Small intestine (tissue), 7 donors: ENCODE results near the gene TAF1C. TPM values are rescaled to one million over a fixed set of nuclear protein-coding genes. Genes with fewer than 3 reads are reported as not detected.

Experiments used
- DNase-seq, 2 donors: peaks; one replicate each; pipeline versions ENCODE4 v3.0.0 to v3.0.0-alpha.2; 2013
- FAIRE-seq: peaks from 2 replicates; lab custom pipeline; 2012; peaks lifted over from hg19 to GRCh38; lab: Jason Lieb, UNC
- H3K27ac ChIP-seq, 3 donors: one replicate each; pipeline ENCODE4 v1.5.1; 2013; ENCODE audit warnings: low read length in 2 of 3, mild to moderate bottlenecking in 2 of 3, control low read depth in 1 of 3, inconsistent platforms in 1 of 3, low read depth in 1 of 3, moderate library complexity in 1 of 3
- H3K27me3 ChIP-seq, 3 donors: one replicate each; pipeline ENCODE4 v1.6.1; 2013; ENCODE audit warnings: low read length in 3 of 3, inconsistent platforms in 1 of 3; ENCODE audit not compliant: control insufficient read depth in 3 of 3, insufficient read depth in 3 of 3
- H3K36me3 ChIP-seq, 3 donors: one replicate each; pipeline ENCODE4 v1.6.1; 2013; ENCODE audit warnings: low read length in 3 of 3, inconsistent platforms in 1 of 3, low read depth in 1 of 3, mild to moderate bottlenecking in 1 of 3, moderate library complexity in 1 of 3; ENCODE audit not compliant: control insufficient read depth in 3 of 3, insufficient read depth in 2 of 3
- H3K4me1 ChIP-seq, 3 donors: one replicate each; pipeline ENCODE4 v1.6.1; 2013; ENCODE audit warnings: low read length in 2 of 3, inconsistent platforms in 1 of 3, low read depth in 1 of 3, mild to moderate bottlenecking in 1 of 3, moderate library complexity in 1 of 3; ENCODE audit not compliant: control insufficient read depth in 3 of 3, insufficient read depth in 2 of 3
- H3K4me3 ChIP-seq, 3 donors: one replicate each; pipeline ENCODE4 v1.5.1; 2013; ENCODE audit warnings: low read length in 3 of 3, control low read depth in 1 of 3, inconsistent platforms in 1 of 3, low read depth in 1 of 3, mild to moderate bottlenecking in 1 of 3, moderate library complexity in 1 of 3
- H3K9me3 ChIP-seq, 2 donors: one replicate each; pipeline ENCODE4 v1.6.1; 2013; ENCODE audit warnings: low read depth in 1 of 2, low read length in 1 of 2; ENCODE audit not compliant: control insufficient read depth in 2 of 2, insufficient read depth in 1 of 2
- WGBS, 3 donors: extraction: QIAGEN DNeasy Blood & Tissue Kit; methylation state at CpG; one replicate each; pipeline ENCODE4 v1.1.7; 2013; 5-methylcytosine and 5-hydroxymethylcytosine counted together
- polyA plus RNA-seq, 4 donors: library from polyadenylated mRNA; stranded (reverse) in 3 of 4; unstranded in 1 of 4; fragments of 200-250 nt in 3 of 4; fragments of 120-200 nt in 1 of 4; gene quantifications; one replicate each; pipeline versions ENCODE4 v1.2.1 to v1.2.3, GENCODE V29; 2013
- donor health status: healthy with polysubstance abuse.
- donor health status: control.
- donor health status: control.
- donor health status: Bipolar disorder and iron deficiency.
- donor health status: healthy.

Gene TAF1C
- polyA plus RNA-seq, 4 donors, result 33.4 to 61.3 (median 39.9) TPM

DNA sequence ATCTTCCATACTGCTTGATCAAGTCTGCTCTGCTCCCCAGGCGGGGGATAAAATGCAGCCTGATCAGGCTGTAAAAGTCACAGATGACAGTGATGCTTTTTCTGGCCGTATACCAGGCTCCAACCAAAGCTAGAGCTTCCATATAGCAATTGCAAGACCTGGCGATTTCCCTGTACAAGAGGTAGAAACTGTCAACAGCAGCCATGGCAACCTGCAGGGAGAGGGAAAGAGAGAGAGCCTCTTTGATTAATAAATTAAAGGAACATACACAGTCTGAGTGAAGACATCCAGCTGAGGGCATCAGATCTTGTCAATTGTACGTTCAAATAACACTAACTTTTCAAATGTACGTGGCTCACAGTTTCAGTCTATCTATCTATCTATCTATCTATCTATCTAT lies 55.7 kb downstream of the TAF1C start:
- FAIRE-seq (no peak), DNase-seq (no peak)
- H3K27ac ChIP-seq, result no peak overlapping the region
- WGBS, 3 donors, result 81 to 86% (median 84%) methylated on average over 5 of the region's 5 CpGs
- peaks cover 3 to 24% (median 3%) of the 10 kb centered on the region in 3 donors for H3K36me3 ChIP-seq
- H3K4me1 ChIP-seq, result no peaks in the 10 kb centered on the region
- no peaks in the 10 kb centered on the region for H3K27me3 ChIP-seq
- H3K4me3 ChIP-seq, result no peak overlapping the region
- no peaks in the 10 kb centered on the region for H3K9me3 ChIP-seq

Other genes with a start within 250 kb of the TAF1C start
- gene OSGIN1, start 233.8 kb downstream of the TAF1C start, polyA plus RNA-seq, result 100 to 1,000 TPM in 1 of 4 donors, 10 to 100 TPM in 2, 1 to 10 TPM in 1; 3.4 to 101 (median 41.1) TPM
- 1 to 10 TPM in 1 of 4 donors, under 1 TPM in 1, not detected in 2; 0.18 to 5.9 TPM for gene NECAB2, start 218.8 kb downstream of the TAF1C start, polyA plus RNA-seq
- gene SLC38A8, start 144.3 kb downstream of the TAF1C start, polyA plus RNA-seq, result under 1 TPM in 1 of 4 donors, not detected in 3; 0.33 TPM
- 10 to 100 TPM; 24.0 to 69.0 (median 35.7) TPM for gene MBTPS1, start 70.1 kb downstream of the TAF1C start, polyA plus RNA-seq
- gene HSDL1, start 41.9 kb downstream of the TAF1C start, polyA plus RNA-seq, result 10 to 100 TPM in 2 of 4 donors, 1 to 10 TPM in 2; 7.1 to 18.7 (median 10.4) TPM
- gene DNAAF1, start 41.7 kb downstream of the TAF1C start, polyA plus RNA-seq, result 1 to 10 TPM in 1 of 4 donors, under 1 TPM in 2, not detected in 1; 0.24 to 2.0 (median 0.72) TPM
- gene ADAD2, start 4.1 kb upstream of the TAF1C start, polyA plus RNA-seq, result under 1 TPM in 2 of 4 donors, not detected in 2; 0.22 to 0.27 TPM
- not detected for gene KCNG4, start 53.0 kb upstream of the TAF1C start, polyA plus RNA-seq
- 1 to 10 TPM; 1.6 to 5.4 (median 3.8) TPM for gene WFDC1, start 107.8 kb upstream of the TAF1C start, polyA plus RNA-seq
- 10 to 100 TPM in 2 of 4 donors, 1 to 10 TPM in 2; 4.0 to 45.7 (median 15.6) TPM for gene ATP2C2, start 181.5 kb upstream of the TAF1C start, polyA plus RNA-seq